ENCODE data around the gene RNF169. TPM values are rescaled to one million over a fixed set of nuclear protein-coding genes. Genes with fewer than 3 reads are reported as not detected.

Gene RNF169
- total and polyA plus RNA-seq, 2 of the 13 experiments (the other 11 are each of a cell fraction or from before 2014, with no cell fraction given), result 5.3 to 14.2 TPM

DNA sequence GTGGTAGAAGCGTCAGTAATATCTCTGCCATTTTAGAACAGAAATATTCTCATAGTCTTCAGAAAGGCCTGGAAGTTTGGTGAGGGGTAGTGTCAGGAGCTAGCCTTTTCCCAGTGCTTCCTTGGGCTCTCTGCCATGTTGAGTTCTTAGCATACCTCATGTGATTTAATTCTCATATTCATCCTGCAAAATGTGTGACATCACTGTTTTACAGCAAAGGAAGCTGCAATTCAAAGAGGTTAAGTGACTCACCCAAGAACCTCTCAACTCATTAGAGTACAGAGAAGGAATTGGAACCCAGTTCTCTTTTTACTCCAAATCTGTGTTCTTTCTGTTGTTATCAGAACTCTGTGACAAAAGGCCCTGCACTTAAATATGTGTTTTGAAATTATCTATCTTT lies 72.1 kb downstream of the RNF169 start:
- Histone ChIP-seq H2AFZ (ENCODE audit: low read length) (no peak overlapping the region), H3K4me3 (replicated peaks in 1 of 3; ENCODE audit: insufficient read depth in 1 of 3, low read depth in 2 of 3, low read length in 3 of 3) (no peak overlapping the region), H3K36me3 (replicated peaks in 1 of 2; ENCODE audit: control insufficient read depth in 1 of 2, insufficient read depth in 2 of 2, low read length in 2 of 2) (peaks cover 12 to 63% of the 10 kb centered on the region in 2 experiments), H3K27ac (ENCODE audit: extremely low read length, insufficient read depth, low read length) (no peak overlapping the region), H3K9me3 (ENCODE audit: low read length) (peaks cover 12% of the 10 kb centered on the region), H3K79me2 (ENCODE audit: insufficient read depth, low read length) (no peaks in the 10 kb centered on the region), H3K27me3 (ENCODE audit: control insufficient read depth in 1 of 2, insufficient read depth in 2 of 2, low read length in 2 of 2) (no peaks in the 10 kb centered on the region), H3K4me1 (ENCODE audit: insufficient read depth, low read length) (peaks cover 22% of the 10 kb centered on the region), H3K9ac (ENCODE audit: insufficient read depth, low read depth, low read length) (no peak overlapping the region), H4K20me1 (ENCODE audit: insufficient read depth, low read length) (no peaks in the 10 kb centered on the region), H3K4me2 (ENCODE audit: low read depth, low read length) (no peak overlapping the region)
- ATAC-seq (no peak), DNase-seq (ENCODE audit: low spot score) (peak; percentile 8), FAIRE-seq (no peak)
- no TSS peak for BruUV-seq (replicated peaks)
- TF ChIP-seq CREB1 (IDR thresholded peaks at IDR 0.05), result peak; percentile 31; the same call in 1 of the 2 replicates
- TF ChIP-seq CREB1 (CRISPR knock-in tag; IDR thresholded peaks at IDR 0.05), result no peak
- TF ChIP-seq ZNF83 (CRISPR knock-in tag; IDR thresholded peaks at IDR 0.05; ENCODE audit: borderline replicate concordance), result no peak
- WGBS (ENCODE audit: low lambda C conversion rate), result 100% methylated on average over 1 of the region's 1 CpG
- intact Hi-C loops (cut with micrococcal nuclease; ENCODE audit: unreplicated experiment) (no loop called here), in situ Hi-C loops (cut with HindIII; ENCODE audit: extremely low pct_ligation_motif_present, low pct_unique_long_range_greater_than_20kb) (no loop called here)
- CTCF ChIA-PET (ENCODE audit: low intra/inter-chr PET ratio, low total read pairs), result no interaction called here
- POLR2A ChIA-PET, result no interaction called here

- in situ Hi-C loops (cut with HindIII; ENCODE audit: extremely low pct_ligation_motif_present, low pct_unique_long_range_greater_than_20kb), result no loop called here
- Histone ChIP-seq H3K79me2 (ENCODE audit: insufficient read depth, low read length) (no peaks in the 10 kb centered on the region), H3K27ac (ENCODE audit: extremely low read length, insufficient read depth, low read length) (no peak overlapping the region), H3K36me3 (replicated peaks in 1 of 2; ENCODE audit: control insufficient read depth in 1 of 2, insufficient read depth in 2 of 2, low read length in 2 of 2) (peaks cover 22 to 71% of the 10 kb centered on the region in 2 experiments), H3K4me2 (ENCODE audit: low read depth, low read length) (no peak overlapping the region), H3K4me3 (replicated peaks in 1 of 3; ENCODE audit: insufficient read depth in 1 of 3, low read depth in 2 of 3, low read length in 3 of 3) (no peak overlapping the region), H3K9ac (ENCODE audit: insufficient read depth, low read depth, low read length) (no peak overlapping the region), H3K4me1 (ENCODE audit: insufficient read depth, low read length) (peaks cover 22% of the 10 kb centered on the region), H3K27me3 (ENCODE audit: control insufficient read depth in 1 of 2, insufficient read depth in 2 of 2, low read length in 2 of 2) (no peaks in the 10 kb centered on the region), H3K9me3 (ENCODE audit: low read length) (peaks cover 26% of the 10 kb centered on the region), H2AFZ (ENCODE audit: low read length) (no peak overlapping the region), H4K20me1 (ENCODE audit: insufficient read depth, low read length) (no peaks in the 10 kb centered on the region)
- ChIA-PET CTCF (ENCODE audit: low intra/inter-chr PET ratio, low total read pairs) (no interaction called here), POLR2A (no interaction called here)
- no peak for ATAC-seq
- no peak for DNase-seq (ENCODE audit: low spot score)
- intact Hi-C loops (cut with micrococcal nuclease; ENCODE audit: unreplicated experiment), result no loop called here
- BruUV-seq (replicated peaks), result no TSS peak
- WGBS (ENCODE audit: low lambda C conversion rate), result 91% methylated on average over 5 of the region's 5 CpGs
- no peak for FAIRE-seq
- TF ChIP-seq SMYD3 (CRISPR knock-in tag; IDR thresholded peaks at IDR 0.05) (no peak), NR1H2 (CRISPR knock-in tag; IDR thresholded peaks at IDR 0.05; ENCODE audit: borderline replicate concordance, low read depth) (no peak), ZNF607 (CRISPR knock-in tag; IDR thresholded peaks at IDR 0.05; ENCODE audit: borderline replicate concordance) (no peak)
- TF ChIP-seq, protein P1, sequence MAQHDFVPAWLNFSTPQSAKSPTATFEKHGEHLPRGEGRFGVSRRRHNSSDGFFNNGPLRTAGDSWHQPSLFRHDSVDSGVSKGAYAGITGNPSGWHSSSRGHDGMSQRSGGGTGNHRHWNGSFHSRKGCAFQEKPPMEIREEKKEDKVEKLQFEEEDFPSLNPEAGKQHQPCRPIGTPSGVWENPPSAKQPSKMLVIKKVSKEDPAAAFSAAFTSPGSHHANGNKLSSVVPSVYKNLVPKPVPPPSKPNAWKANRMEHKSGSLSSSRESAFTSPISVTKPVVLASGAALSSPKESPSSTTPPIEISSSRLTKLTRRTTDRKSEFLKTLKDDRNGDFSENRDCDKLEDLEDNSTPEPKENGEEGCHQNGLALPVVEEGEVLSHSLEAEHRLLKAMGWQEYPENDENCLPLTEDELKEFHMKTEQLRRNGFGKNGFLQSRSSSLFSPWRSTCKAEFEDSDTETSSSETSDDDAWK (CRISPR knock-in tag; IDR thresholded peaks at IDR 0.05), result no peak
Observed at GRCh38 chr11:74822170-74822569, 73.5 kb downstream of the RNF169 start.

Data from HepG2 (cell line).